ENCODE measurements around the gene MRAP. TPM values are rescaled to one million over a fixed set of nuclear protein-coding genes. Genes with fewer than 3 reads are reported as not detected.

The MRAP gene
- total RNA-seq (2013; cell fraction: nucleolus; rRNA removed) = not detected in 2 replicates
- total RNA-seq (2014; rRNA removed) (not detected in 2 replicates), total RNA-seq (2014; rRNA removed; fragmentation: Illumina TruSeq; extraction: Trizol) (not detected in 2 replicates), total RNA-seq (2021) (not detected in 2 replicates), polyA plus RNA-seq (2011; rRNA removed) (not detected in 2 replicates), polyA plus RNA-seq (2014; fragmentation: Illumina TruSeq; extraction: Trizol) (not detected in 2 replicates), polyA plus RNA-seq (2014; fragmentation: Nextera tagmentation; extraction: Ambion mirVana) (1 to 10 TPM in 1 of 2 experiments, under 1 TPM in 1; 0.34 to 1.2 TPM), polyA plus RNA-seq (2014; rRNA removed) (not detected in 2 replicates), polyA plus RNA-seq (2016; fragmentation: Nextera tagmentation; extraction: Ambion mirVana) (not detected), polyA minus RNA-seq (2011; rRNA and poly(A)+ RNA removed) (not detected in 2 replicates), Bru-seq, nascent RNA (not detected), BruChase-seq, experiment 1, labeled RNA remaining after a 6-hour chase (percentile 5 among the genes with signal in this experiment), BruChase-seq, experiment 2, labeled RNA remaining after a 2-hour chase (not detected)
- polyA plus RNA-seq (2011; ENCODE audit: low read depth) = not detected
- not detected in 2 replicates for polyA plus RNA-seq (2011; cell fraction: cytosol; rRNA removed)
- polyA plus RNA-seq (2011; cell fraction: nucleus; rRNA removed) = not detected in 2 replicates
- polyA plus RNA-seq (2012) = not detected in 2 replicates
- not detected in 2 replicates for polyA minus RNA-seq (2011; cell fraction: cytosol; rRNA and poly(A)+ RNA removed)
- polyA minus RNA-seq (2011; cell fraction: nucleus; rRNA and poly(A)+ RNA removed) = not detected in 2 replicates
- long read RNA-seq, experiment 1 = 0 reads
- long read RNA-seq, experiment 2, partial matches to known transcripts = 0 of 3 reads
- long read RNA-seq, experiment 2, other reads (novel, unspliced or antisense) = 3 of 3 reads

DNA sequence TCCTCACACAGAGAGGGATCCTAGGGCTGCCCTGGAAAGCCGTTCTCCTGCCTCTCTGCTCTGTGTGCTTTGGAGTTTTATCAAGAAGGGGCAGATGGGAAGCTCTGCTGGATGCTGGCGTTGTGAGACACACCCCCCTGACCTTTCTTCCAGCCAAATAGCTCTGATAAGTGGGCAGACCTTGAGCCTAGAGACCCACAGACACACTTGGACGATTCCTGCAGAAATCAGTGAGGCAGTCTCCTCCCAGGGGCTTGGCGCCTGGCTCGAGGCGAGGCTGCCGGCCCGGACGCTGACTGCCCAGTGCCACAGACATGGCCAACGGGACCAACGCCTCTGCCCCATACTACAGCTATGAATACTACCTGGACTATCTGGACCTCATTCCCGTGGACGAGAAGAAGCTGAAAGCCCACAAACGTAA is at the start of gene MRAP:
TSS of gene MRAP (plus strand) at position 198 of the 424 bp plus-strand sequence. CDS start at position 315, 117 bp downstream.
- BruUV-seq (replicated peaks) = no TSS peak
- CTCF ChIA-PET = no interaction called here

More for the DNA sequence above, at the start of gene MRAP:
- H4K20me1 ChIP-seq (ENCODE audit: control insufficient read depth, insufficient read depth) = no peaks in the 10 kb centered on the region
- H3K36me3 ChIP-seq (ENCODE audit: control insufficient read depth in 2 of 2, insufficient read depth in 2 of 2, low read length in 1 of 2) = no peaks in the 10 kb centered on the region; a peak in 1 of 4 replicates
- FAIRE-seq (no peak), DNase-seq (ENCODE audit: low read depth, low spot score) (no peak), ATAC-seq (no peak)
- WGBS (ENCODE audit: insufficient coverage, insufficient replicate concordance, low lambda C conversion rate, missing lambda C conversion rate) = 82% methylated on average over 11 of the region's 14 CpGs
- H3K9me3 ChIP-seq (replicated peaks; ENCODE audit: control insufficient read depth, insufficient read depth, low read length) = no peaks in the 10 kb centered on the region
- ChIA-PET RAD21 (ENCODE audit: unreplicated experiment) (no interaction called here), SMC1A (ENCODE audit: uncharacterized antibody, unreplicated experiment) (no interaction called here), POLR2A (no interaction called here)
- no peaks in the 10 kb centered on the region for H3K27me3 ChIP-seq (replicated peaks in 1 of 2; ENCODE audit: control insufficient read depth in 2 of 2, insufficient read depth in 2 of 2, low read length in 1 of 2)
- no peak within 1 kb of the TSS for H3K9ac ChIP-seq (ENCODE audit: control insufficient read depth, insufficient read depth, low read length)
- no peak for TF ChIP-seq JUNB (IDR thresholded peaks at IDR 0.05)
- no peak for TF ChIP-seq MYC (IDR thresholded peaks at IDR 0.05; ENCODE audit: insufficient read depth, insufficient read length, insufficient replicate concordance, low read length, severe bottlenecking)
- TF ChIP-seq ATF7 (IDR thresholded peaks at IDR 0.05; ENCODE audit: low read depth) = no peak
- TF ChIP-seq MLLT1 (IDR thresholded peaks at IDR 0.05) = no peak
- TF ChIP-seq ZNF217 (IDR thresholded peaks at IDR 0.05) = no peak
- no peak within 1 kb of the TSS for H2AFZ ChIP-seq (ENCODE audit: control insufficient read depth, low read depth, low read length)
- H3K4me2 ChIP-seq (ENCODE audit: control insufficient read depth, insufficient read depth) = no peak within 1 kb of the TSS
- H3K27ac ChIP-seq (ENCODE audit: control insufficient read depth, insufficient read depth) = no peak within 1 kb of the TSS
- intact Hi-C loops (cut with micrococcal nuclease; ENCODE audit: unreplicated experiment) = no loop called here
- in situ Hi-C loops (cut with MboI) = no loop called here
- H3K4me1 ChIP-seq (ENCODE audit: control insufficient read depth, insufficient read depth, low read length) = no peaks in the 10 kb centered on the region
- H3K4me3 ChIP-seq = no peak within 1 kb of the TSS
- H3K79me2 ChIP-seq (ENCODE audit: control insufficient read depth, insufficient read depth, low read length) = no peaks in the 10 kb centered on the region
